ENCODE data around the gene PRKAR1B.

DNA sequence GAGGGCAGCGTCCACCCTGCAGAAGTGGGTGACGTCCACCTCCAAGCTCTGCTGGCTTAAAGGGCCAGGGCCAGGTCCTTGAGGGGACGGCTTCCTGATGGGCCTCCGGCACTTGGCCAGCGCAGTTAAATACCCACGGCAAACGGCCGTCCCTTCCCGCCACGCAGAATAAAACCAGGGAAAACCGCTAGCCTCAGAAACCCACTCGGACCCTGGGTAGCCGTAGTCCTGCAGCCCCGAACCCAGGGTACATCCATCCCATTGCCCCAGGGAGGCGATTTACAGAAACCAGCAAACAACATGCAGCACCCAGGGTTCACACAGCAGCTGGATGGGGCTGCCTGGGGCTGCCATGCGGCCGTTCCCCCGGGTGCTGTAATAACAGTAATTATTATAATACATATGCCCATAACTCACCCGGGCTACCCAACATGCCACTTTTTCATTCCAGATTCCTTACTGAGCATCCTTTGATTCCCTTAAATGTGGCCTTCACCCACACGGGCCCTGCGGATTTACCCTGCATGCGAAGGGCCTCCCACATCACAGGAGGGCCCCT is 126.0 kb downstream of the PRKAR1B start:
- no peak for TF ChIP-seq EZH2 (IDR thresholded peaks at IDR 0.05; ENCODE audit: low read depth)
- TF ChIP-seq CTCF (conservative IDR thresholded peaks at IDR 0.05), result no peak

All from PC-9 (cell line).